H1 (cell line): Measurements from ENCODE around the gene CUEDC1. TPM values are rescaled to one million over a fixed set of nuclear protein-coding genes. Genes with fewer than 3 reads are reported as not detected.

Experiments
- BACH1 ChIP-seq: IDR thresholded peaks from 2 replicates; pipeline ENCODE4 v1.6.1; 2012; ENCODE audit warnings: low read length, improper control_type of control experiment
- CEBPB ChIP-seq: IDR thresholded peaks from 2 replicates; pipeline ENCODE4 v1.6.1; 2012; ENCODE audit warnings: low read depth, low read length
- EGR1 ChIP-seq: IDR thresholded peaks from 2 replicates; pipeline ENCODE4 v1.6.1; 2011; ENCODE audit warnings: low read depth, low read length, borderline replicate concordance
- SIN3A ChIP-seq, 2 experiments: IDR thresholded peaks in 1 of 2; conservative IDR thresholded peaks in 1 of 2; 2 replicates each; pipeline ENCODE4 v1.6.1; 2011 to 2012; ENCODE audit warnings: low read length in 2 of 2, improper control_type of control experiment in 1 of 2, low read depth in 1 of 2, mild to moderate bottlenecking in 1 of 2
- polyA plus RNA-seq, 7 experiments: library from polyadenylated mRNA; depleted of rRNA in 3 of 7; stranded (reverse) in 5 of 7; unstranded in 2 of 7; fragments of >200 nt in 5 of 7; fragments of 200-250 nt in 2 of 7; gene quantifications; 1 replicate in 5 of 7; 2 replicates in 1 of 7; 4 replicates in 1 of 7; pipeline versions ENCODE4 v1.2.1 to v1.2.3, GENCODE V29; 2011 to 2013; ENCODE audit warnings: missing spikeins in 2 of 7, mixed read lengths in 2 of 7
- total RNA-seq: library from RNA; stranded (reverse); fragmentation: NEBNext Ultra II Directional; extraction: Animal tissue kit (Norgen Biotek cat#: 25700); gene quantifications from 2 replicates; pipeline ENCODE4 v1.2.1, GENCODE V29; 2021

CUEDC1 gene
- total and polyA plus RNA-seq, 2 of the 8 experiments (the other 6 are each of a cell fraction or from before 2014, with no cell fraction given) = 4.0 to 10.7 TPM

DNA sequence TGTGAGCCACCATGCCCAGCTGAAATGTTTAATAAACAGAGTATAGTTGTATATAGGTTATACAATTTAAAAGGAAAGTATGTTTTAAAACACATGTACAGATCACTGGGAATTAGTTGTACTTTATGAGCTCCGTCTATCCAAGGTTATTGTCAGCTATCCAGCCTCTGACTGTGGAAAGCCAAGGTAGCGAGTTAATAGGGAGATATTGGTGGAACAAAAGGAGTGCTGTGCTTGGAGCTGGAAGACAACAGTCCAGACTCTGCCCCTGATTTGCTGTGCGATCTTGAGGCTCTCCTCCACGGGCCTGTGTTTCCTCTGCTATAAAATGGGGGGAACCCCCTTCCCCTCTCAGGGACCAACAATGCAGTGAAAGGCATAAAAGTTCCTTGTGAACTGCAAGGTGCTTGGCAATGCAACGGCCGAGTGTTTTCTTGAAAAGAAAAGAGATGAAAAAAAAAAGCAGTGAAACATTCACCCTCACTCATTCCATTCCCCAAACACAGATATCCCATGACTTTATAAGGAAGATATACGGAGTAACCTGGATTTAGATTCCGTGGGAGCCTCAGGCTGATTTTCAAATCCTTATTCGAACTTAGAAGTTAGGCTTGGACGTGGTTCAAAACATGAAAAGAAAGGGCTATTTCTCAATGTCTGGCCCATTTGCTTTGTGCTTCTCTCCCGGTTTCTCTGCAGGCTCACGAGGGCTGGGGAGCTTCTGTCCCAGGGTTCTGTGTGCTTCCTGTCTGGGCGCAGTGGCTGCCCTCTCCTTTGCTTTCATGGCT, 34.1 kb downstream of the CUEDC1 start (continued):
- TF ChIP-seq BACH1 (no peak), CEBPB (no peak), SIN3A (conservative IDR thresholded peaks at IDR 0.05 in 1 of 2, IDR thresholded peaks at IDR 0.05 in 1 of 2; ENCODE audit: low read depth in 1 of 2, low read length in 2 of 2) (no peak), EGR1 (no peak)
